ENCODE measurements around the gene NR2C1. TPM values are rescaled to one million over a fixed set of nuclear protein-coding genes. Genes with fewer than 3 reads are reported as not detected.

Gene NR2C1
- total RNA-seq, result 10 to 100 TPM; 19.8 to 24.6 TPM

DNA sequence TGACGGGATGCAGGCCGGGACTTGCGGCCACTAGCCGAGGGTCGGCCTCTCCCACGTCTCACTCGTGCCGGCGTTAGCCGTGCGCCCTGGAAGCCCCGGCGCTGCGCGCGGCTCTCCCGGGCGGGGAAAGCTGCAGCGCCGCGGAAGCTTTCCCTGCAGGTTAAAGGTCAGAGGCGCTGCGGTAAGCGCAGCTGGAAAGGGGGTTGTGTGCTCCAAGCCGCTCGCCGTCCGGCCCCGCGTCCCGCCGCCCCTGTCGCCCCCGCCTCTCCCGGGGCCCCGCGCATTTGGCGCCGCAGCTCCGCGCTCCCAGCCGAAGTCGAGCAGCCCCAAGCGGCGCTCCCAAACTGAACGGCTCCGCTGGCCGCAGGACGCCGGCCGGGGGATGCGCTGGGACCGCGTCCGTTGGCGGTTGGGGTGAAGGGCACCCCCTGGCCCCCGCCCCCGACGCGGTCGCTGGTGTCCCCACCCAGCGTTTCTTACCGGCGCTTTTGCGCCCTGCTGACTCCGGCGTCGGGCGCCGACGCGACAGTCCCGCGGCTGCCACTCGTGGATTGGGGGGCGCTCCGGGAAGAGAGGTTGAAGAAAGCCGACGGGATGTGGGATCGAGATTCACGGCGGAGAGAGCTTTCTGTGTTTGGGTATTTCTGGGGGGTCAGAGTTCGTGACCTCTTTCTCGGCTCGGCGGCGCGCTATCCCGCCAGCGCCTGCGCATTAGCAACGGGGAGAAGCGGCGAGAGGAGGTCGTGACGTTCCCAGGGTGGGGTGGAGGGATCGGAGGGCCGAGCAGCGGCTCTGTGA lies at the start of gene NR2C1:
NR2C1 (minus strand) TSS at position 719 of the 798 bp plus-strand sequence. CDS start 6,234 bp downstream, outside the sequence.
- Mint-ChIP-seq H3K4me1 (ENCODE audit: low read depth) (peaks cover 19% of the 10 kb centered on the region), H3K36me3 (ENCODE audit: low read depth) (peaks cover 5% of the 10 kb centered on the region), H3K4me3 (peak within 1 kb of the TSS; percentile 92), H3K9me3 (no peaks in the 10 kb centered on the region), H3K27ac (peak within 1 kb of the TSS; percentile 63), H3K27me3 (ENCODE audit: low read depth) (no peaks in the 10 kb centered on the region)
- intact Hi-C loops (cut with micrococcal nuclease), result loop anchor here (1.0 to 5.0 kb wide), 6 partner anchors 30 to 474 kb away; partner anchors contain the start of genes FGD6, NDUFA12 and VEZT
- DNase-seq, result peak; percentile 95
- CTCF ChIA-PET, result interaction anchor here (0.6 to 1.7 kb wide), 15 partner anchors 10 to 848 kb away, joined by 3 to 9 read pairs (median 4); no protein-coding TSS in a partner anchor

DNA sequence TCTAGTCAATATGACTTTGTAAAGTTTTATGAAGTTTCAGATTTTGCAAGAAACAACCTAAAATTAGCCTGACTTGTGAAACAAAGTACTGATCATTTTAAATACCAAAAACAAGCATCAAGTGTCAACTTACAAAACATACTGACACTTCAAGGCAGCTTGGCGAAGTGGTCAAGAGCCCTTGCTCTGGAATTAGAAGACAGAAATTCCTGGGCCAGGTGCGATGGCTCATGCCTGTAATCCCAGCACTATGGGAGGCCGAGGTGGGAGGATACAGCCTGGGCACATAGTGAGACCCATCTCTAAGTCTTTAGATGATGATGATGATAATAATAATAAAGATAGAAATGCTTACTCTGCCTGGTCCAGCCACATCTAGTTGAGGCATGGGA lies 45.4 kb upstream of the NR2C1 start:
- intact Hi-C loops (cut with micrococcal nuclease), result loop anchor here (5.0 kb wide), 2 partner anchors 279 to 699 kb away; no protein-coding TSS in a partner anchor
- Mint-ChIP-seq H3K4me3 (no peak overlapping the region), H3K36me3 (ENCODE audit: low read depth) (no peaks in the 10 kb centered on the region), H3K27ac (no peak overlapping the region), H3K27me3 (ENCODE audit: low read depth) (no peaks in the 10 kb centered on the region), H3K4me1 (ENCODE audit: low read depth) (peaks cover 2% of the 10 kb centered on the region), H3K9me3 (no peaks in the 10 kb centered on the region)
- no peak for DNase-seq
- CTCF ChIA-PET, result interaction anchor here (1.6 to 2.8 kb wide), 2 partner anchors 216 to 416 kb away, joined by 5 to 17 read pairs; no protein-coding TSS in a partner anchor

DNA sequence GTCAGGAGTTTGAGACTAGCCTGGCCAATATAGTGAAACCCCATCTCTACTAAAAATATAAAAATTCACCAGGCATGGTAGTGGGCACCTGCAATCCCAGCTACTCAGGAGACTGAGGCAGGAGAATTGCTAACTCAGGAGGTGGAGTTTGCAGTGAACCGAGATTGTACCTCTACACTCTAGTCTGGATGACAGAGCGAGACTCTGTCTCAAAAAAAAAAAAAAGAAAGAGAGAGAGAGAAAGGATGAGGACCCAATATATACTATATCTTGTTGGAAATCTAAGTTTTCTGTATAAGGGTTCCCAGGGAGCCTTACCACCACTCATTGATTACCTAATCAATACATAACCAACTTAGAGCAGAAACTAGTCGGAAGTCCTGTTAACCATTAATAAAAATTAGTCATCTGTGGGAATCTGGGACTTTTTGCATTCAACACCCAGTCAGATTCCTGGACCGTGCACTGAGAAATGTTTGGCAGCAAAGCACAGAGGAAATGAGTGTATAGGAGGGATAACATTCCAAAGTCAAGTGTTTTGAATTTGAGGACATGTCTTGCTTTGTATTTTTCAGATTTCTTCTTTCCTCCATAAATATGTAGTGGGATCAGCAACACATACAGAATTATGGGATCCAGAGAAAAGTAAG lies 44.8 kb upstream of the NR2C1 start:
- Mint-ChIP-seq H3K9me3 (no peaks in the 10 kb centered on the region), H3K4me3 (no peak overlapping the region), H3K36me3 (ENCODE audit: low read depth) (no peaks in the 10 kb centered on the region), H3K27ac (no peak overlapping the region), H3K4me1 (ENCODE audit: low read depth) (peaks cover 2% of the 10 kb centered on the region), H3K27me3 (ENCODE audit: low read depth) (no peaks in the 10 kb centered on the region)
- CTCF ChIA-PET, result interaction anchor here (1.4 to 3.4 kb wide), 6 partner anchors 99 to 417 kb away, joined by 3 to 27 read pairs (median 8); partner anchors contain the start of genes FGD6 and VEZT
- no peak for DNase-seq
- intact Hi-C loops (cut with micrococcal nuclease), result loop anchor here (5.0 kb wide), 2 partner anchors 279 to 699 kb away; no protein-coding TSS in a partner anchor

DNA sequence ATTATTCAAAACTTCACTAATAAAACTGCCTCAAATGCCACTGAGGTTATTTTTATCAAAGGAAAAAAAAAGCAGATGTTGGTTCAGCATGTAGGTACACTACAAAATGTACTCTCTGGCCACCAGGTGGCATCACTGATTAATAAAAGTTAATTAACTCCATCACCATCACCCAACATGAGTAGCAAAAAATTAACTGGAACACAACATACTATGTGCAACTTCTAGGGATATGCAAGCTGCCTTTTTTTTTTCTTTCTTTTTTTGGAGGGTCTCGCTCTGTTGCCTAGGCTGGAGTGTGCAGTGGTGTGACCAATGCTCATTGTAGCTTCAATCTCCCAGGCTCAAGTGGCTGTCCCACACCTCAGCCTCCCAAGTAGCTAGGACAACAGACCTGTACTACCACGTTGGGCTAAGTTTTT lies 43.8 kb upstream of the NR2C1 start:
- Mint-ChIP-seq H3K27me3 (ENCODE audit: low read depth) (no peaks in the 10 kb centered on the region), H3K4me1 (ENCODE audit: low read depth) (peaks cover 2% of the 10 kb centered on the region), H3K36me3 (ENCODE audit: low read depth) (no peaks in the 10 kb centered on the region), H3K27ac (no peak overlapping the region), H3K4me3 (no peak overlapping the region), H3K9me3 (no peaks in the 10 kb centered on the region)
- CTCF ChIA-PET, result interaction anchor here (0.6 to 3.4 kb wide), 21 partner anchors 14 to 1099 kb away, joined by 3 to 27 read pairs (median 3); partner anchors contain the start of genes FGD6 and VEZT
- DNase-seq, result peak; percentile 83
- intact Hi-C loops (cut with micrococcal nuclease), result loop anchor here (1.0 to 5.0 kb wide), 6 partner anchors 14 to 700 kb away; partner anchors contain the start of genes FGD6 and VEZT

DNA sequence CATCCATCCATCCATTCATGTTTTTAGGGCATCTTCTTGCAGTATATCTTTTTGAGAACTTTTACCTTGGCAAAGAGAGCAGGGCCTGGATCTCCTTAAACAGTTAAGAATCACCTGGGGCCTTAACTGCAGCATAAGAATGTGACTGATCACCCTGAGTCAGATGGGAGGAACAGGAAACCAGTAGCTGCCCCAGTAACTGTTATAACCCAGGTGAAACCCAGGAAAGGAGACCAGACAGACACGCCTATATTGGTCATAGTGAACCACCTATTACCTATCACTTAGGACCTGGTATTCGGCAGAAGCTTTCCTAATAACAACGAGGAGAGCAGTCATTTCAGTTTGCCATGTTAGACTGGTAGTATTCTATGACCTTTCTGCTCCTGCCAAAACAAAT lies 43.4 kb upstream of the NR2C1 start:
- Mint-ChIP-seq H3K27ac (no peak overlapping the region), H3K27me3 (ENCODE audit: low read depth) (no peaks in the 10 kb centered on the region), H3K9me3 (no peaks in the 10 kb centered on the region), H3K36me3 (ENCODE audit: low read depth) (no peaks in the 10 kb centered on the region), H3K4me3 (no peak overlapping the region), H3K4me1 (ENCODE audit: low read depth) (peaks cover 2% of the 10 kb centered on the region)
- intact Hi-C loops (cut with micrococcal nuclease), result loop anchor here (1.0 to 5.0 kb wide), 6 partner anchors 13 to 701 kb away; partner anchors contain the start of genes FGD6 and VEZT
- DNase-seq, result peak; percentile 15
- CTCF ChIA-PET, result interaction anchor here (0.6 to 3.4 kb wide), 22 partner anchors 13 to 1098 kb away, joined by 3 to 27 read pairs (median 3); partner anchors contain the start of genes FGD6 and VEZT

DNA sequence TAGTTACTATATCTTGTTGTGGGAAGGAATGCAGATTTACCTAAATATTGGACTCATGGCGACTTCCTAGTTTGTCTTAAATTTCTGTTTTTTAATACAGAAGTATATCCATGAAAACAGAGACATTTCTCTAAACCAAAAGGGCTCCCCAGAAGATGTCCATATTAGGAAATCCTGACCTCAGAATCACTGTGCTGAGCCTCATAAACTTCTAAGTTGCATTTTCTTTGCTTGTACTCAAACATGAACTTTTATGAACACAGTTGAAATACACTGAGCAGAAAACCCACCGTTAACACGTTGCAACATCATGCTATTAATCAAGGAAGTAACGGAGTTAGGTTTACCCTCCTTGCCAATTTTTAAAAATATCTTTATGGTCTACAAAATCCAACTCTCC lies 42.9 kb upstream of the NR2C1 start:
- no peak overlapping the region for H3K4me3 Mint-ChIP-seq
- no peaks in the 10 kb centered on the region for H3K9me3 Mint-ChIP-seq
- intact Hi-C loops (cut with micrococcal nuclease), result loop anchor here (5.0 kb wide), 2 partner anchors 281 to 701 kb away; no protein-coding TSS in a partner anchor
- H3K4me1 Mint-ChIP-seq (ENCODE audit: low read depth), result peaks cover 2% of the 10 kb centered on the region
- DNase-seq, result no peak
- no peaks in the 10 kb centered on the region for H3K36me3 Mint-ChIP-seq (ENCODE audit: low read depth)
- CTCF ChIA-PET, result interaction anchor here (0.6 to 3.4 kb wide), 12 partner anchors 12 to 423 kb away, joined by 3 to 27 read pairs (median 4); partner anchors contain the start of genes FGD6 and VEZT
- no peak overlapping the region for H3K27ac Mint-ChIP-seq
- H3K27me3 Mint-ChIP-seq (ENCODE audit: low read depth), result no peaks in the 10 kb centered on the region

DNA sequence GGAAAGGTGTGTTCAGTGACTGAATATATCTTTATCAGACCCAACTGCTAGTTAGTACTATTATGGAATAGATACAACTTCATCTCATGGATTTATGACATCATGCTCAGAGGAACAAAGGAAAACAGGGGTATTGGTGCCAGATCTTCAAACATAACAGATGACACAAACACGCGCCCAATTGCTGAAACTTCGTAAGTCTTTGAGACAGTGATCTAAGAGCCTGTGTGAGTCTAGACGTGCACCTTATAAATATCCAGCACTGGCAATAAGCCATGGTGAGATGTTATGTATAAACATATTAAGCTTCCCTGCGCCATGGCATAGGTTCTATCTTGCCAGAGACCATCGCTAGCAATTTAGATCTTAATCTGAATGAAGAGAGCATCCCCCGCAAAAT lies 42.2 kb upstream of the NR2C1 start:
- H3K4me3 Mint-ChIP-seq, result no peak overlapping the region
- no peak overlapping the region for H3K27ac Mint-ChIP-seq
- no peak for DNase-seq
- no peaks in the 10 kb centered on the region for H3K27me3 Mint-ChIP-seq (ENCODE audit: low read depth)
- CTCF ChIA-PET, result interaction anchor here (3.4 kb wide), 1 partner anchor 419 kb away, joined by 27 read pairs; no protein-coding TSS in a partner anchor
- peaks cover 2% of the 10 kb centered on the region for H3K4me1 Mint-ChIP-seq (ENCODE audit: low read depth)
- intact Hi-C loops (cut with micrococcal nuclease), result loop anchor here (5.0 kb wide), 2 partner anchors 282 to 702 kb away; no protein-coding TSS in a partner anchor
- H3K36me3 Mint-ChIP-seq (ENCODE audit: low read depth), result no peaks in the 10 kb centered on the region
- H3K9me3 Mint-ChIP-seq, result no peaks in the 10 kb centered on the region

DNA sequence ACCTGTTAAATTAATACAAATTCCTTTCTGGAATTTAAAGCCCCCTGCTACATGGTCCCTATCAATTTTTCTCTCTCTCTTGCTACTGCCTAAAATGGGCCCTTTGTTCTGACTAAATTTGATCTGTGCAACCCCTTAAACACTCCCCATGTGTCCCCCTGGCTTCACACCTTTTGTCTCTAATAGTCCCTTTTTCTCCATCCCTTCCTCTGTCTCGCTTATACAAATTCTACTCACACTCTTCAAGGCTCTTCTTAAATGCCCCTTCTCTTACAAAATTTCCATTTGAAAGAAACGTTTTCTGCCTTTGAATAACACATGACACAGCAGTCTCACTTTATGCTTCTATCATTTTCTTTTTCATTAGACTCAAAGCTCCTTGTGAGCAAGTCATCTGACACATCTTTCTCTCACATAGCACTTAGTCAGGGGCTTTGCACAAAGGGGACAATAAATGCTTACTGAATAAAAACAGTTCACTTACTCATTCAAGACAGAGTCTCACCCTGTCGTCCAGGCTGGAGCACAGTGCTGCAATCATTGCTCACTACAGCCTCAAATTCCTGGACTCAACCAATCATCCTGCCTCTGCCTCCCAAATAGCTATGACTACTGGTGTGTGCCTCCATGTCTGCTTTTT lies 41.5 kb upstream of the NR2C1 start:
- H3K4me1 Mint-ChIP-seq (ENCODE audit: low read depth), result peaks cover 2% of the 10 kb centered on the region
- H3K9me3 Mint-ChIP-seq, result no peaks in the 10 kb centered on the region
- no peak overlapping the region for H3K27ac Mint-ChIP-seq
- no peaks in the 10 kb centered on the region for H3K36me3 Mint-ChIP-seq (ENCODE audit: low read depth)
- no peaks in the 10 kb centered on the region for H3K27me3 Mint-ChIP-seq (ENCODE audit: low read depth)
- intact Hi-C loops (cut with micrococcal nuclease), result loop anchor here (5.0 kb wide), 2 partner anchors 282 to 702 kb away; no protein-coding TSS in a partner anchor
- H3K4me3 Mint-ChIP-seq, result no peak overlapping the region
- no peak for DNase-seq
- CTCF ChIA-PET, result interaction anchor here (3.4 kb wide), 1 partner anchor 420 kb away, joined by 27 read pairs; no protein-coding TSS in a partner anchor

DNA sequence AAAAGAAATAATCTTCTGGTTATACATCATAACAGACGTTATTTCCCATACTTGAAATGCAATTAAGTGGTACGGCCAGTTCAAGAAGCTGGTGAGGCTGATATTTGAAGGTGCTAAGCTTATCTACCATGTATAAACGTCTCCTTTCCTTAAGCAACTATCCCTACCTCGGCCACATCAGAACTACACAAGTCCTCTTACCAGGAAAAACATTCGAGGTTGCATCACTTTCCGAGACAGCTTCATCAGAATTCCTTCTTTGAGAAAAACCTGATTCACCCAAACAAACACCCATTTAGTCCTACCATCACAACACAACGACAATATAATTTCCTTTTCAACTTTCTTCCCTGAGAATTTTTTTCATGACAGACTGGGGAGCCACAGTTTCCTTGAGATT lies 33.9 kb upstream of the NR2C1 start:
- H3K4me1 Mint-ChIP-seq (ENCODE audit: low read depth), result peaks cover 10% of the 10 kb centered on the region
- intact Hi-C loops (cut with micrococcal nuclease), result no loop called here
- no peaks in the 10 kb centered on the region for H3K36me3 Mint-ChIP-seq (ENCODE audit: low read depth)
- H3K4me3 Mint-ChIP-seq, result no peak overlapping the region
- no peak for DNase-seq
- no peaks in the 10 kb centered on the region for H3K9me3 Mint-ChIP-seq
- CTCF ChIA-PET, result no interaction called here
- no peak overlapping the region for H3K27ac Mint-ChIP-seq
- H3K27me3 Mint-ChIP-seq (ENCODE audit: low read depth), result no peaks in the 10 kb centered on the region

DNA sequence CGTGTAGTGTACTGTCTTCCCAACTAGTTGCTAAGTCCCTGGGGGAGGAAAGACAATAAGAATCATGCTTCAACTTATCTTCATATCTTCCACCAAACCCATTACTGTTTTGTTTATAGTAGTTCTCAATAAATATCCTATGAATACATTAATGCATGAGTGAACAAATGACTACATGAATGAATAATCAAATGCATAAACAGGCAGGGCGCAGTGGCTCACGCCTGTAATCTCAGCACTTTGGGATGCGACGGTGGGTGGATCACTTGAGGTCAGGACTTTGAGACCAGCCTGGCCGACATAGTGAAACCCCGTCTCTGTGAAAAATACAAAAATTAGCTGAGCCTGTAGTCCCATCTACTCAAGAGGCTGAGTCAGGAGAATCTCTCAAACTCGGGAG lies 32.1 kb upstream of the NR2C1 start:
- peaks cover 10% of the 10 kb centered on the region for H3K4me1 Mint-ChIP-seq (ENCODE audit: low read depth)
- CTCF ChIA-PET, result no interaction called here
- no peaks in the 10 kb centered on the region for H3K27me3 Mint-ChIP-seq (ENCODE audit: low read depth)
- intact Hi-C loops (cut with micrococcal nuclease), result no loop called here
- H3K36me3 Mint-ChIP-seq (ENCODE audit: low read depth), result no peaks in the 10 kb centered on the region
- H3K27ac Mint-ChIP-seq, result no peak overlapping the region
- H3K9me3 Mint-ChIP-seq, result no peaks in the 10 kb centered on the region
- no peak overlapping the region for H3K4me3 Mint-ChIP-seq
- no peak for DNase-seq

DNA sequence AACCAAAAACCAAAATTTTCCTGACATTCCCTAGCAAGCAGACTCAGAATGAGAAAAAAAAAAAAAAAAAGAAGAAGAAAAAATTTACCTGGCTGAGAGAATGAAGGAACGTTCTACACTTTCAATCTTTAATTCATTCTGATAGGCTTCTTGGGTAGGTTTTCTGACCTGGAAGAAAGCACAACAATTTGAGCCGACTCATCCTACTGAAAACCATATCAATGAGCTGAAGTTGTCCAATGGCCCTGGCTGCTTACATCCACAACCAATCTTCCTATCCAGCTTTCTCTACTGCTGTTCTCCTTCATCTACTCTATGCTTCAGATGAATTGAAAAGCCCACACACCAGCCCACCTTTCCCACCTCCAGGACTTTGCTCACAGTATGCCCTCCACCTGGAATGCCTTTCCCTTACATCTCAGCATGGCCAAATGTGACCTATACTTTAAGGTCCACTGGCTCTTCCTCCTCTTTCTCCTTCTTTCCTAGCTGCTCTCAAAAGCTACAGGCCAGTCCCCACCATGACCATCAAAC lies 31.6 kb upstream of the NR2C1 start:
- CTCF ChIA-PET, result interaction anchor here (1.2 kb wide), 1 partner anchor 12 kb away, joined by 3 read pairs; no protein-coding TSS in a partner anchor
- Mint-ChIP-seq H3K27me3 (ENCODE audit: low read depth) (no peaks in the 10 kb centered on the region), H3K4me3 (no peak overlapping the region), H3K4me1 (ENCODE audit: low read depth) (peaks cover 10% of the 10 kb centered on the region), H3K9me3 (no peaks in the 10 kb centered on the region), H3K27ac (no peak overlapping the region), H3K36me3 (ENCODE audit: low read depth) (no peaks in the 10 kb centered on the region)
- intact Hi-C loops (cut with micrococcal nuclease), result loop anchor here (5.0 kb wide), 1 partner anchor 942 kb away; no protein-coding TSS in a partner anchor
- no peak for DNase-seq
